ENCODE data around the gene CCDC136. TPM values are rescaled to one million over a fixed set of nuclear protein-coding genes. Genes with fewer than 3 reads are reported as not detected.

Gene CCDC136
- total RNA-seq, 1 experiment from 2014 or later: 31.1 TPM

- no peak overlapping the region for H3K4me3 Mint-ChIP-seq
Observed at GRCh38 chr7:128849804-128850490, 58.2 kb downstream of the CCDC136 start.

More at GRCh38 chr7:128849804-128850490, 58.2 kb downstream of the CCDC136 start:
- no peak for DNase-seq
- peaks cover 0 to 7% (median 0%) of the 10 kb centered on the region in 3 experiments; a peak in 1 of 7 replicates for H3K36me3 Mint-ChIP-seq (ENCODE audit: insufficient read depth in 1 of 3, low read depth in 3 of 3)
- Histone ChIP-seq H4K8ac (replicated peaks; ENCODE audit: insufficient read length, low read depth, low read length) (no peak overlapping the region), H3K4me1 (ENCODE audit: insufficient read depth, low read length) (no peaks in the 10 kb centered on the region), H3K4me2 (ENCODE audit: insufficient read depth, insufficient read length, low read length) (no peak overlapping the region), H3K4ac (ENCODE audit: low read depth, low read length) (no peak overlapping the region), H3K79me2 (ENCODE audit: insufficient read depth, low read length) (no peaks in the 10 kb centered on the region), H3K79me1 (ENCODE audit: insufficient read depth, low read depth, low read length, poor library complexity, severe bottlenecking) (no peaks in the 10 kb centered on the region), H4K91ac (ENCODE audit: insufficient read length, low read depth, low read length) (no peak overlapping the region), H3T11ph (ENCODE audit: low read length) (no peak overlapping the region), H2BK120ac (ENCODE audit: low read depth, low read length, poor library complexity, severe bottlenecking) (no peak overlapping the region), H2BK15ac (ENCODE audit: low read depth, low read length) (no peak overlapping the region), H2AFZ (ENCODE audit: low read length) (no peak overlapping the region), H4K20me1 (ENCODE audit: control insufficient read depth, insufficient read depth, insufficient read length) (no peaks in the 10 kb centered on the region), H3K27ac (ENCODE audit: insufficient read length, low read depth, low read length) (no peak overlapping the region), H2BK5ac (ENCODE audit: insufficient read length, low read length) (no peak overlapping the region), H2AK5ac (ENCODE audit: insufficient read length, low read length) (no peak overlapping the region), H3K9me3 (ENCODE audit: control insufficient read depth, low read depth, low read length) (no peaks in the 10 kb centered on the region), H3K14ac (ENCODE audit: insufficient read depth, low read length) (no peak overlapping the region), H4K5ac (ENCODE audit: insufficient read length, low read depth, low read length) (no peak overlapping the region), H2BK12ac (ENCODE audit: insufficient read length, low read depth, low read length) (no peak overlapping the region), H3K9ac (ENCODE audit: extremely low read depth, insufficient read length, low read length) (no peak overlapping the region), H3K23me2 (ENCODE audit: insufficient read length, low read depth, low read length, poor library complexity, severe bottlenecking) (no peaks in the 10 kb centered on the region), H3K56ac (ENCODE audit: insufficient read length, low read depth, low read length) (no peak overlapping the region), H3K27me3 (ENCODE audit: insufficient read depth, low read length) (no peaks in the 10 kb centered on the region), H3K18ac (ENCODE audit: insufficient read length, low read depth, low read length) (no peak overlapping the region), H2BK20ac (ENCODE audit: low read depth, low read length, poor library complexity, severe bottlenecking) (no peak overlapping the region), H3K23ac (ENCODE audit: insufficient read length, low read depth, low read length) (no peak overlapping the region)
- H3K27ac Mint-ChIP-seq: no peak overlapping the region; a peak in 1 of 7 replicates
- no peaks in the 10 kb centered on the region for H3K4me1 Mint-ChIP-seq
- no CpG with 5 or more reads among the region's 18 CpGs for WGBS (ENCODE audit: extremely low coverage, insufficient read length, low lambda C conversion rate)
- H3K27me3 Mint-ChIP-seq (ENCODE audit: low read depth): no peaks in the 10 kb centered on the region
- H3K9me3 Mint-ChIP-seq: no peaks in the 10 kb centered on the region
- no peak for TF ChIP-seq CTCF (conservative IDR thresholded peaks at IDR 0.05)
